Panc1 (cell line): Measurements from ENCODE around the gene PLD2. TPM values are rescaled to one million over a fixed set of nuclear protein-coding genes. Genes with fewer than 3 reads are reported as not detected.

Experiments
- ATAC-seq: fragments of 200-7000 bp; cut with Tn5 transposase; 2 replicates; pipeline ENCODE4 v1.9.1; 2020; ENCODE audit warnings: mild to moderate bottlenecking, moderate library complexity
- BruUV-seq: library from RNA; stranded (reverse); fragments of 400-500 nt; replicated peaks from 2 replicates; lab custom pipeline; 2021; lab: Mats Ljungman, UMichigan
- CTCF ChIA-PET: fragments of 300-600 bp; sonication (Branson Sonifier 250); formaldehyde crosslinking; loops from one replicate; lab custom pipeline; 2022; ENCODE audit warnings: antibody characterized with exemption; lab: Charles Lee
- POLR2A ChIA-PET: fragments of 300-600 bp; sonication (Branson Sonifier 250); formaldehyde crosslinking; loops from one replicate; lab custom pipeline; 2022; ENCODE audit warnings: antibody characterized with exemption; lab: Charles Lee
- DNase-seq: peaks from one replicate; pipeline ENCODE4 v3.0.0-alpha.2; 2010; ENCODE audit warnings: low read depth, low spot score
- H3K27ac ChIP-seq: 2 replicates; pipeline ENCODE4 v1.5.1; 2011; ENCODE audit warnings: mild to moderate bottlenecking, low read length, inconsistent platforms
- H3K27me3 ChIP-seq: fragments of 200-500 bp; sonication (Bioruptor generic); 2 replicates; pipeline ENCODE4 v1.6.0; 2014; ENCODE audit warnings: low read length, inconsistent platforms; ENCODE audit not compliant: control insufficient read depth, insufficient read depth
- H3K36me3 ChIP-seq: fragments of 200-500 bp; sonication (Bioruptor generic); 2 replicates; pipeline ENCODE4 v1.5.1; 2014; ENCODE audit warnings: inconsistent platforms, mild to moderate bottlenecking, low read length, moderate library complexity; ENCODE audit not compliant: control insufficient read depth, insufficient read depth
- H3K4me1 ChIP-seq: 2 replicates; pipeline ENCODE4 v1.5.1; 2011; ENCODE audit warnings: inconsistent platforms, mild to moderate bottlenecking, low read length, moderate library complexity; ENCODE audit not compliant: control insufficient read depth, insufficient read depth
- H3K4me3 ChIP-seq, 2 experiments: 2 replicates each; pipeline ENCODE4 v1.5.1; 2011 to 2012; ENCODE audit warnings: low read depth in 2 of 2, low read length in 2 of 2, mild to moderate bottlenecking in 2 of 2, inconsistent platforms in 1 of 2, moderate library complexity in 1 of 2
- H3K9me3 ChIP-seq: fragments of 200-500 bp; sonication (Bioruptor generic); 2 replicates; pipeline ENCODE4 v1.5.1; 2014; ENCODE audit warnings: low read depth, mild to moderate bottlenecking, inconsistent platforms, low read length, moderate library complexity; ENCODE audit not compliant: control insufficient read depth, insufficient read depth
- POLR2AphosphoS5 ChIP-seq: IDR thresholded peaks from 2 replicates; pipeline ENCODE4 v1.6.1; 2012; ENCODE audit warnings: mild to moderate bottlenecking, low read depth, low read length, moderate library complexity
- SIN3A ChIP-seq: IDR thresholded peaks from 2 replicates; pipeline ENCODE4 v1.6.1; 2012; ENCODE audit warnings: low read depth, mild to moderate bottlenecking, low read length, moderate library complexity, borderline replicate concordance; ENCODE audit not compliant: insufficient read depth
- TCF7L2 ChIP-seq: IDR thresholded peaks from 2 replicates; pipeline ENCODE4 v1.6.1; 2011; ENCODE audit warnings: mild to moderate bottlenecking, low read depth, low read length, inconsistent platforms
- in situ Hi-C: cut with HindIII; loops from 2 replicates; pipeline ENCODE4 v1.10.0; 2016; ENCODE audit warnings: low sequenced_read_pairs, low pct_unique_long_range_greater_than_20kb
- intact Hi-C: fragments of 100-400 bp; cut with micrococcal nuclease; formaldehyde crosslinking; loops from one replicate; pipeline ENCODE4 v1.10.0; 2022; ENCODE audit not compliant: unreplicated experiment
- total RNA-seq: library from RNA; stranded (reverse); gene quantifications from one replicate; pipeline ENCODE4 v1.2.1, GENCODE V29; 2021; ENCODE audit not compliant: unreplicated experiment
- TF ChIP-seq, protein P1 (sequence below), 2 experiments: IDR thresholded peaks; 2 replicates each; pipeline ENCODE4 v1.6.1; 2011 to 2012; ENCODE audit warnings: low read depth in 2 of 2, control low read depth in 1 of 2, low read length in 1 of 2, mild to moderate bottlenecking in 1 of 2, moderate library complexity in 1 of 2; ENCODE audit not compliant: insufficient read depth in 1 of 2
- TF ChIP-seq, protein P2 (sequence below): fragments of 450-650 bp; IDR thresholded peaks from 2 replicates; pipeline ENCODE4 v1.5.1; 2017; ENCODE audit warnings: mild to moderate bottlenecking

Gene PLD2
- total RNA-seq, 1 experiment from 2014 or later = 40.2 TPM

DNA sequence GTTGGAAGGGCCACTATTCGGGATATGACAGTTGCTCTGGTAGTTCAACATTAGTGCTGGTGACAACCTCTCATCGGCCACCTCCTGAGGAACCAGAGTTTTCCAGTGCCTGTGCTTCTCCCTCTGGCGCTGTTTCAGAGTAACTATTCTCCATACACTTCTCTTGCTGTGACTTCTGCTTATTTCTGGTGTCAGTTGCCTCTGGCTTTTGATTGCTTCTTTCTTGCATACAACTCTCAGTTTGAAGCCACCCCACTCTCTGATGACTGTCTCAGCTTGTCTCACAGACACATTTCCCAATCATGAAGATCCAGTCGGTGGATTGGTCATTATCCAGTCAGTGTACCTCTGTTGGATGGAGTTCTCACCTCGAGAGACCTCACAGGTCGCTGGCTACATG, 38.7 kb upstream of the PLD2 start:
- intact Hi-C loops = no loop called here
- Histone ChIP-seq H3K27ac (no peak overlapping the region), H3K36me3 (no peaks in the 10 kb centered on the region), H3K27me3 (no peaks in the 10 kb centered on the region), H3K4me3 (no peak overlapping the region), H3K9me3 (no peaks in the 10 kb centered on the region), H3K4me1 (no peaks in the 10 kb centered on the region)
- DNase-seq (no peak), ATAC-seq (no peak)
- in situ Hi-C loops = no loop called here
- CTCF ChIA-PET = no interaction called here
- TF ChIP-seq POLR2AphosphoS5 (no peak), TCF7L2 (no peak), SIN3A (no peak)
- TF ChIP-seq, protein P1, sequence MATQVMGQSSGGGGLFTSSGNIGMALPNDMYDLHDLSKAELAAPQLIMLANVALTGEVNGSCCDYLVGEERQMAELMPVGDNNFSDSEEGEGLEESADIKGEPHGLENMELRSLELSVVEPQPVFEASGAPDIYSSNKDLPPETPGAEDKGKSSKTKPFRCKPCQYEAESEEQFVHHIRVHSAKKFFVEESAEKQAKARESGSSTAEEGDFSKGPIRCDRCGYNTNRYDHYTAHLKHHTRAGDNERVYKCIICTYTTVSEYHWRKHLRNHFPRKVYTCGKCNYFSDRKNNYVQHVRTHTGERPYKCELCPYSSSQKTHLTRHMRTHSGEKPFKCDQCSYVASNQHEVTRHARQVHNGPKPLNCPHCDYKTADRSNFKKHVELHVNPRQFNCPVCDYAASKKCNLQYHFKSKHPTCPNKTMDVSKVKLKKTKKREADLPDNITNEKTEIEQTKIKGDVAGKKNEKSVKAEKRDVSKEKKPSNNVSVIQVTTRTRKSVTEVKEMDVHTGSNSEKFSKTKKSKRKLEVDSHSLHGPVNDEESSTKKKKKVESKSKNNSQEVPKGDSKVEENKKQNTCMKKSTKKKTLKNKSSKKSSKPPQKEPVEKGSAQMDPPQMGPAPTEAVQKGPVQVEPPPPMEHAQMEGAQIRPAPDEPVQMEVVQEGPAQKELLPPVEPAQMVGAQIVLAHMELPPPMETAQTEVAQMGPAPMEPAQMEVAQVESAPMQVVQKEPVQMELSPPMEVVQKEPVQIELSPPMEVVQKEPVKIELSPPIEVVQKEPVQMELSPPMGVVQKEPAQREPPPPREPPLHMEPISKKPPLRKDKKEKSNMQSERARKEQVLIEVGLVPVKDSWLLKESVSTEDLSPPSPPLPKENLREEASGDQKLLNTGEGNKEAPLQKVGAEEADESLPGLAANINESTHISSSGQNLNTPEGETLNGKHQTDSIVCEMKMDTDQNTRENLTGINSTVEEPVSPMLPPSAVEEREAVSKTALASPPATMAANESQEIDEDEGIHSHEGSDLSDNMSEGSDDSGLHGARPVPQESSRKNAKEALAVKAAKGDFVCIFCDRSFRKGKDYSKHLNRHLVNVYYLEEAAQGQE (IDR thresholded peaks at IDR 0.05; ENCODE audit: insufficient read depth in 1 of 2, low read depth in 2 of 2, low read length in 1 of 2) = no peak
- TF ChIP-seq, protein P2, sequence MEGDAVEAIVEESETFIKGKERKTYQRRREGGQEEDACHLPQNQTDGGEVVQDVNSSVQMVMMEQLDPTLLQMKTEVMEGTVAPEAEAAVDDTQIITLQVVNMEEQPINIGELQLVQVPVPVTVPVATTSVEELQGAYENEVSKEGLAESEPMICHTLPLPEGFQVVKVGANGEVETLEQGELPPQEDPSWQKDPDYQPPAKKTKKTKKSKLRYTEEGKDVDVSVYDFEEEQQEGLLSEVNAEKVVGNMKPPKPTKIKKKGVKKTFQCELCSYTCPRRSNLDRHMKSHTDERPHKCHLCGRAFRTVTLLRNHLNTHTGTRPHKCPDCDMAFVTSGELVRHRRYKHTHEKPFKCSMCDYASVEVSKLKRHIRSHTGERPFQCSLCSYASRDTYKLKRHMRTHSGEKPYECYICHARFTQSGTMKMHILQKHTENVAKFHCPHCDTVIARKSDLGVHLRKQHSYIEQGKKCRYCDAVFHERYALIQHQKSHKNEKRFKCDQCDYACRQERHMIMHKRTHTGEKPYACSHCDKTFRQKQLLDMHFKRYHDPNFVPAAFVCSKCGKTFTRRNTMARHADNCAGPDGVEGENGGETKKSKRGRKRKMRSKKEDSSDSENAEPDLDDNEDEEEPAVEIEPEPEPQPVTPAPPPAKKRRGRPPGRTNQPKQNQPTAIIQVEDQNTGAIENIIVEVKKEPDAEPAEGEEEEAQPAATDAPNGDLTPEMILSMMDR = no peak
- POLR2A ChIA-PET = no interaction called here
- BruUV-seq = no TSS peak

DNA sequence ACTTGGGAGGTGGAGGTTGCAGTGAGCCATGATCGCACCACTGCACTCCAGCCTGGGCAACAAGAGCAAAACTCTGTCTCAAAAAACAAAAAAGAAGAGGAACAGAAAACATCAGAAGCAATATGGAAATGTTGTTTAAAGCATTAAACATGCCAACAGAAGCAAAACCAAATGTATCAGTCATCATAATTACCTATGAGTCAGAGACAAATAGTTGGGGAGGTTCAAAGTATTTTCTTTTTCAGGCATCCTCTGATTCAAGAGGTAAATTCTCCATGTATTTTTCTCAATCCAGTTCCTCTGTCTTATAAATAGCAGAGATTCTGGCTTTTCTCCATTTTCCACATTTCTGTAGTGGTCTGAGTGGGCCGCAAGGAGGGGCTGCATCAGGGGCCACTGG, 37.3 kb upstream of the PLD2 start:
- H3K36me3 ChIP-seq = no peaks in the 10 kb centered on the region
- H3K27ac ChIP-seq = no peak overlapping the region
- H3K4me3 ChIP-seq = no peak overlapping the region
- TF ChIP-seq, protein P2 = no peak
- TF ChIP-seq TCF7L2 (no peak), SIN3A (no peak), POLR2AphosphoS5 (no peak)
- TF ChIP-seq, protein P1 (IDR thresholded peaks at IDR 0.05; ENCODE audit: insufficient read depth in 1 of 2, low read depth in 2 of 2, low read length in 1 of 2) = no peak
- H3K27me3 ChIP-seq = no peaks in the 10 kb centered on the region
- H3K4me1 ChIP-seq = no peaks in the 10 kb centered on the region
- in situ Hi-C loops (no loop called here), intact Hi-C loops (no loop called here)
- DNase-seq = no peak
- ChIA-PET CTCF (no interaction called here), POLR2A (no interaction called here)
- H3K9me3 ChIP-seq = no peaks in the 10 kb centered on the region
- ATAC-seq = no peak
- no TSS peak for BruUV-seq
